GM12878 (cell line): ENCODE measurements around the gene SCYL1. TPM values are rescaled to one million over a fixed set of nuclear protein-coding genes. Genes with fewer than 3 reads are reported as not detected.
A peak's percentile ranks its signal among the peaks of the same experiment; 100 is the strongest.

Experiments used
- ATAC-seq: fragments of 200-7000 bp; cut with Tn5 transposase; 3 replicates; pipeline ENCODE4 v1.9.1; 2020; ENCODE audit warnings: mild to moderate bottlenecking, moderate library complexity
- BruUV-seq: library from RNA; stranded (reverse); fragments of 400-500 nt; replicated peaks from 2 replicates; lab custom pipeline; 2021; lab: Mats Ljungman, UMichigan
- CTCF ChIA-PET: fragments of 300-600 bp; sonication (Branson Sonifier 250); formaldehyde crosslinking; extraction: SDS; loops from one replicate; lab custom pipeline; 2021; ENCODE audit warnings: inconsistent platforms; lab: Yijun Ruan, JAX
- POLR2A ChIA-PET: fragments of 350-600 bp; formaldehyde crosslinking; extraction: SDS; loops from one replicate; lab custom pipeline; 2021; ENCODE audit warnings: inconsistent platforms; lab: Charles Lee
- RAD21 ChIA-PET: fragments of 300-600 bp; sonication (Branson Sonifier 250); formaldehyde crosslinking; loops from one replicate; lab custom pipeline; 2023; ENCODE audit warnings: antibody characterized with exemption; ENCODE audit not compliant: unreplicated experiment; lab: Charles Lee
- SMC1A ChIA-PET: fragments of 300-600 bp; sonication (Branson Sonifier 250); formaldehyde crosslinking; loops from one replicate; lab custom pipeline; 2023; ENCODE audit not compliant: unreplicated experiment, uncharacterized antibody; lab: Charles Lee
- DNase-seq: peaks from one replicate; pipeline ENCODE4 v3.0.0-alpha.2; 2011; ENCODE audit warnings: low read depth, low spot score
- FAIRE-seq: peaks from 3 replicates; lab custom pipeline; 2011; peaks lifted over from hg19 to GRCh38; lab: Jason Lieb, UNC
- H2AFZ ChIP-seq: 2 replicates; pipeline ENCODE4 v1.6.0; 2011; ENCODE audit warnings: low read depth, low read length, control low read depth; ENCODE audit not compliant: control insufficient read depth
- H3K27ac ChIP-seq: 2 replicates; pipeline ENCODE4 v1.5.1; 2011; ENCODE audit warnings: control low read depth; ENCODE audit not compliant: control insufficient read depth, insufficient read depth
- H3K27me3 ChIP-seq, 2 experiments: replicated peaks in 1 of 2; 2 replicates each; pipeline versions ENCODE4 v1.6.0 to v1.6.1; 2011; ENCODE audit warnings: low read length in 1 of 2; ENCODE audit not compliant: control insufficient read depth in 2 of 2, insufficient read depth in 2 of 2
- H3K36me3 ChIP-seq, 2 experiments: 2 replicates each; pipeline ENCODE4 v1.5.1; 2011; ENCODE audit warnings: low read length in 1 of 2; ENCODE audit not compliant: control insufficient read depth in 2 of 2, insufficient read depth in 2 of 2
- H3K4me1 ChIP-seq: 2 replicates; pipeline ENCODE4 v1.6.1; 2011; ENCODE audit warnings: mild to moderate bottlenecking, low read length, moderate library complexity, mixed read lengths; ENCODE audit not compliant: control insufficient read depth, insufficient read depth
- H3K4me2 ChIP-seq: 2 replicates; pipeline ENCODE4 v1.6.0; 2011; ENCODE audit warnings: control low read depth; ENCODE audit not compliant: control insufficient read depth, insufficient read depth
- H3K4me3 ChIP-seq: fragments of 200-600 bp; sonication (generic); 2 replicates; pipeline ENCODE4 v1.5.1; 2016
- H3K79me2 ChIP-seq: 2 replicates; pipeline ENCODE4 v1.6.0; 2011; ENCODE audit warnings: low read length; ENCODE audit not compliant: control insufficient read depth, insufficient read depth
- H3K9ac ChIP-seq: 2 replicates; pipeline ENCODE4 v1.8.0; 2011; ENCODE audit warnings: low read length, control low read depth, mixed read lengths; ENCODE audit not compliant: control insufficient read depth, insufficient read depth
- H3K9me3 ChIP-seq: replicated peaks from 3 replicates; pipeline ENCODE4 v1.5.1; 2011; ENCODE audit warnings: mild to moderate bottlenecking, low read length; ENCODE audit not compliant: control insufficient read depth, insufficient read depth
- H4K20me1 ChIP-seq: 2 replicates; pipeline ENCODE4 v1.6.0; 2011; ENCODE audit not compliant: control insufficient read depth, insufficient read depth
- BCL11A ChIP-seq: IDR thresholded peaks from 2 replicates; pipeline ENCODE4 v1.6.1; 2011; ENCODE audit warnings: low read depth, low read length
- BCLAF1 ChIP-seq: fragments of 450-650 bp; IDR thresholded peaks from 2 replicates; pipeline ENCODE4 v1.6.1; 2017; ENCODE audit warnings: antibody characterized with exemption, mild to moderate bottlenecking, moderate library complexity
- BHLHE40 ChIP-seq, 2 experiments: fragments of 450-650 bp in 1 of 2; IDR thresholded peaks; 2 replicates each; pipeline ENCODE4 v1.6.1; 2011 to 2017; ENCODE audit warnings: low read depth in 2 of 2, borderline replicate concordance in 1 of 2, improper control_type of control experiment in 1 of 2, low read length in 1 of 2, mild to moderate bottlenecking in 1 of 2
- BMI1 ChIP-seq: fragments of 450-650 bp; IDR thresholded peaks from 2 replicates; pipeline ENCODE4 v1.6.1; 2016; ENCODE audit warnings: mild to moderate bottlenecking, moderate library complexity, borderline replicate concordance
- CHD1 ChIP-seq: IDR thresholded peaks from 2 replicates; pipeline ENCODE4 v1.6.1; 2012; ENCODE audit warnings: low read depth, low read length, improper control_type of control experiment
- CREB1 ChIP-seq: IDR thresholded peaks from 2 replicates; pipeline ENCODE4 v1.6.1; 2012; ENCODE audit warnings: low read depth, mild to moderate bottlenecking, inconsistent platforms
- FOXM1 ChIP-seq: IDR thresholded peaks from 2 replicates; pipeline ENCODE4 v1.6.1; 2012; ENCODE audit warnings: low read depth, mild to moderate bottlenecking, inconsistent platforms, low read length, moderate library complexity
- HDGF ChIP-seq: fragments of 450-650 bp; IDR thresholded peaks from 2 replicates; pipeline ENCODE4 v1.6.1; 2016; ENCODE audit warnings: antibody characterized with exemption
- LARP7 ChIP-seq: fragments of 450-650 bp; IDR thresholded peaks from 2 replicates; pipeline ENCODE4 v1.6.1; 2017; ENCODE audit warnings: mild to moderate bottlenecking
- MEF2A ChIP-seq: IDR thresholded peaks from 2 replicates; pipeline ENCODE4 v1.6.1; 2011; ENCODE audit warnings: low read depth, mild to moderate bottlenecking, low read length, moderate library complexity; ENCODE audit not compliant: insufficient read depth
- MYB ChIP-seq: fragments of 150-350 bp; IDR thresholded peaks from 2 replicates; pipeline ENCODE4 v1.6.1; 2014; ENCODE audit warnings: mild to moderate bottlenecking, low read depth, low read length, borderline replicate concordance
- NFIC ChIP-seq: IDR thresholded peaks from 2 replicates; pipeline ENCODE4 v1.6.1; 2012; ENCODE audit warnings: low read depth, mild to moderate bottlenecking, inconsistent platforms, low read length, moderate library complexity
- PML ChIP-seq: IDR thresholded peaks from 2 replicates; pipeline ENCODE4 v1.6.1; 2012; ENCODE audit warnings: low read length, inconsistent platforms
- RELB ChIP-seq: fragments of 450-650 bp; IDR thresholded peaks from 2 replicates; pipeline ENCODE4 v1.6.1; 2017; ENCODE audit warnings: low read depth, mild to moderate bottlenecking, moderate library complexity
- SIN3A ChIP-seq: IDR thresholded peaks from 2 replicates; pipeline ENCODE4 v1.6.1; 2012; ENCODE audit warnings: low read depth, low read length, improper control_type of control experiment
- SMAD1 ChIP-seq: fragments of 450-650 bp; IDR thresholded peaks from 2 replicates; pipeline ENCODE4 v1.6.1; 2018; ENCODE audit warnings: mild to moderate bottlenecking, low read depth; ENCODE audit not compliant: partially characterized antibody
- ZBED1 ChIP-seq: IDR thresholded peaks from 2 replicates; pipeline ENCODE4 v1.6.1; 2016; ENCODE audit warnings: borderline replicate concordance
- WGBS: methylation state at CpG from one replicate; pipeline ENCODE4 v1.1.6; 2016; ENCODE audit warnings: low lambda C conversion rate; ENCODE audit not compliant: insufficient replicate concordance, insufficient coverage; ENCODE audit errors: missing lambda C conversion rate; 5-methylcytosine and 5-hydroxymethylcytosine counted together
- in situ Hi-C: fragments of 300-500 bp; cut with MboI; formaldehyde crosslinking; loops from 9 replicates; pipeline ENCODE4 v1.14.3; 2018; ENCODE audit warnings: mixed read lengths
- intact Hi-C: fragments of 100-400 bp; cut with micrococcal nuclease; formaldehyde crosslinking; loops from one replicate; pipeline ENCODE4 v1.14.2; 2022; ENCODE audit not compliant: unreplicated experiment
- polyA plus RNA-seq, 11 experiments: library from polyadenylated mRNA; depleted of rRNA in 4 of 11; unstranded in 6 of 11; stranded (reverse) in 5 of 11; fragments of >200 nt; fragmentation: Nextera tagmentation in 4 of 11; fragmentation: Illumina TruSeq in 1 of 11; extraction: Ambion mirVana in 4 of 11; extraction: Trizol in 1 of 11; gene quantifications; 1 replicate in 1 of 11; 2 replicates in 10 of 11; pipeline versions ENCODE4 v1.2.1 to v1.2.3, GENCODE V29; 2011 to 2016; ENCODE audit warnings: inconsistent platforms in 2 of 11, missing spikeins in 2 of 11, low read depth in 1 of 11
- total RNA-seq, 4 experiments: library from RNA; depleted of rRNA in 3 of 4; stranded (reverse); fragments of >200 nt in 3 of 4; fragmentation: Illumina TruSeq in 1 of 4; extraction: Trizol in 1 of 4; gene quantifications; 2 replicates each; pipeline versions ENCODE4 v1.2.1 to v1.2.3, GENCODE V29; 2013 to 2021

SCYL1 gene
- total and polyA plus RNA-seq, 10 of the 15 experiments (the other 5 are each of a cell fraction or from before 2014, with no cell fraction given), result 0.80 to 82.7 (median 51.2) TPM

- TF ChIP-seq BCLAF1 (peak; percentile 78; the same call in 1 of the 2 replicates), MYB (no peak; the same call in 1 of the 2 replicates), HDGF (no peak), FOXM1 (peak; percentile 7; the same call in 1 of the 2 replicates)
These were observed 21.4 kb upstream of the SCYL1 start (continued) for GRCh38 chr11:65503368-65503948.

- H4K20me1 ChIP-seq, result peaks cover 15% of the 10 kb centered on the region
- ChIA-PET POLR2A (interaction anchor here (0.5 to 10.3 kb wide), 10 partner anchors 11 to 85 kb away, joined by 3 to 323 read pairs (median 41); partner anchors contain the start of genes MALAT1 and NEAT1), CTCF (interaction anchor here (0.6 to 27.9 kb wide), 6 partner anchors 9 to 175 kb away, joined by 3 to 728 read pairs (median 48); partner anchors contain the start of genes MALAT1 and NEAT1), SMC1A (interaction anchor here (1.5 to 19.3 kb wide), 4 partner anchors 11 to 86 kb away, joined by 4 to 481 read pairs (median 138); partner anchors contain the start of gene MALAT1), RAD21 (interaction anchor here (1.2 to 14.2 kb wide), 5 partner anchors 27 to 123 kb away, joined by 3 to 208 read pairs (median 171); partner anchors contain the start of gene NEAT1)
- no peak overlapping the region; the same call in 1 of the 2 replicates for H3K27ac ChIP-seq
- H2AFZ ChIP-seq, result no peak overlapping the region
- peaks cover 78% of the 10 kb centered on the region for H3K79me2 ChIP-seq
- in situ Hi-C loops (no loop called here), intact Hi-C loops (no loop called here)
- no peak for DNase-seq
- peak overlapping the region; percentile 87 for H3K4me2 ChIP-seq
- BruUV-seq, result no TSS peak
- peak overlapping the region; percentile 98 for H3K4me3 ChIP-seq
- H3K9me3 ChIP-seq, result no peaks in the 10 kb centered on the region
- H3K27me3 ChIP-seq, result no peaks in the 10 kb centered on the region
- no peak for FAIRE-seq
- H3K9ac ChIP-seq, result peak overlapping the region; percentile 100
- no peak for ATAC-seq
- WGBS, result 0% methylated on average over 3 of the region's 3 CpGs
- H3K4me1 ChIP-seq, result peaks cover 10% of the 10 kb centered on the region; the same call in 1 of the 2 replicates
- peaks cover 6 to 36% of the 10 kb centered on the region in 2 experiments for H3K36me3 ChIP-seq
- TF ChIP-seq SIN3A (0 out of 2 replicates have a peak, but pooled peaks have one; percentile 37), NFIC (peak; percentile 56; the same call in 1 of the 2 replicates), RELB (peak; percentile 42), CREB1 (0 out of 2 replicates have a peak, but pooled peaks have one; percentile 8), ZBED1 (peak; percentile 77), SMAD1 (peak; percentile 90), CHD1 (peak; percentile 82), BCL11A (0 out of 2 replicates have a peak, but pooled peaks have one; percentile 2), BMI1 (peak; percentile 13; the same call in 1 of the 2 replicates), PML (peak; percentile 6; the same call in 1 of the 2 replicates), BHLHE40 (IDR thresholded peaks at IDR 0.05; ENCODE audit: borderline replicate concordance in 1 of 2, low read depth in 2 of 2, low read length in 1 of 2) (0 out of 4 replicates have a peak, but pooled peaks of 1 of the 2 experiments have one; percentile 29), LARP7 (peak; percentile 53; the same call in 1 of the 2 replicates), MEF2A (no peak)
These were observed 20.8 kb upstream of the SCYL1 start for GRCh38 chr11:65503949-65504673.
